H4 (cell line): ENCODE results near the gene MSANTD7. TPM values are rescaled to one million over a fixed set of nuclear protein-coding genes. Genes with fewer than 3 reads are reported as not detected.
A peak's percentile ranks its signal among the peaks of the same experiment; 100 is the strongest.
"Not testable (repeated sequence)": the region's sequence is repeated elsewhere in the genome, so short reads cannot be mapped to it uniquely, and the experiment has no call there.

Experiments used
- DNase-seq: peaks from one replicate; pipeline ENCODE4 v3.0.0-alpha.2; 2015; ENCODE audit warnings: low spot score
- total RNA-seq: library from RNA; depleted of rRNA; stranded (reverse); fragments of >200 nt; shearing (Covaris generic); gene quantifications from 2 replicates; pipeline ENCODE4 v1.2.3, GENCODE V29; 2014

Gene MSANTD7
- total RNA-seq, 1 experiment from 2014 or later, result 18.4 TPM

- DNase-seq, result no peak
These were observed 926 bp upstream of the MSANTD7 start for GRCh38 chr10:14837003-14837756.

DNA sequence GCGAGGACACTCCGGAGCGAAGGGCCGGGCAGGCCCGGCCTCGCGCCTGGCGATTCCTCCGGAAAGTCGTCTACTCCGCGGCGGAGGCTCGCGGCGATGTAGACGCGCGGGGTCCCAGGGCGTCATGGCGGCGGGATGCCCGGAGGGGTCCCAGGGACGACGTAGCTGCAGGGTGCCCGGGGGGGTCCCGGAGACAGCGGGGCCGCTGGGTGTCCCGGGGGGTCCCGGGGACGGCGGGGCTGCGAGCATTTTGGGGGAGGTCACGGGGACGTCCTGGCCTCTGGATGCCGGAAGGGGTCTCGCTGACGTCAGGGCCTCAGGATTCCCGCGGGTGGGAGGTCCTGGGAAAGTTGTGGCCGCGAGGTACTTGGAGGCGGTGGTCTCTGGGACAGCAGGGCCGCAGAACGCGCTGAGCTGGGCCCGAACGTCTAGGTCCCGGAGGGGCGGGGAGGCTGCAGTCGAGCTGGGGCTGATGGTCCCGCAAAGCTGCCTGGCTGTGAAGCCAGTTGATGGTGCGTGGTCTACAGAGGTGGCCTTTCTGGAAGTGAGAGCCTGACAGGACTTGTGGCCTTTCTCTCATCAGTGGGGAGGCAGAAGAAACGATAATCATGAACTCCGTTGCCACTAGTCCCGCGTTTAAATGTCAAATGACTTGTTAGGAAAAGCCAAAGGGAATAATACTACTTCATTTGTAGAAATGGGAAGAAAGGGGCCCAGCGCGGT lies 637 bp downstream of the MSANTD7 start:
- DNase-seq, result no peak

- no peak for DNase-seq
These were observed 1.2 kb downstream of the MSANTD7 start for GRCh38 chr10:14839305-14839695.

DNA sequence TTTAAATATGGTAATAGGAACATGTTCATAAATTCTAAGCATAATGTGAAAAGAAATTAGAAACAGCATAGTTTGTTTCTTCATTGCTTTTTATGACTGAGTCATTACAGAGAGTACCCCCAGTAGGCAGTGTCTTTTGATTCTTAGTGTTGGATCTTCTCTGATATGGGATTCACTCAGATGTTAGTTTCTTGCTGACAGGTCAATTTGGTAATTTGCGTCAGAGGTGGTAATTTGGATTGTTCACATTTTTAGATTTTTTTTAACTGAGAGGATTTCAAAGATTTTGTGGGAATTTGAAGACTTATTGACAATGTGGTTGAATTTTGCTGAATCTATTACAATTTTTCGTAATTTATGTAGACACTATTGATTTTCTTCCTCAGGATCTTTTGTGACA lies 2.1 kb downstream of the MSANTD7 start:
- no peak for DNase-seq

- DNase-seq, result no peak
These were observed 5.4 kb downstream of the MSANTD7 start for GRCh38 chr10:14843327-14843988.

GRCh38 chr10:14844948-14845347 lies 6.8 kb downstream of the MSANTD7 start:
- DNase-seq, result no peak

GRCh38 chr10:14852236-14852635 lies 14.1 kb downstream of the MSANTD7 start:
- no peak for DNase-seq

DNA sequence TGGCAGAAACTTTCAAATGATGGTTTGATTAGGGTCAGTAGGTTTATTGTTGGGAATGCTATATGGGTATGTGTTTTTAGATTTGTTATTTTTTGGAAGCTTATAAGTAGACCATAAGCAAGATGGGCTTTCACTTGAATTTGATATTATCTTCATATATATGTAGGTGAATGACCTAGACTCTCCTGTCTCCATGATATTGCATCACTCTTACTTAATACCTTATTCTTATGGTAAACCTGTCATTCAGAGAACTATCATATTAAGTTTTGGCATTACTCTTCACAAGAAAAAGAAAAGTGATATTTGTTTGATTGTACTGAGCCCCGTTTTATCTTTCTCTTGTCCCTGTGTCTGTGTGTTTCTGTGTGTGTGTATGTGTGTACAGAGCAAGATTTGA lies 17.3 kb downstream of the MSANTD7 start:
- DNase-seq, result no peak

GRCh38 chr10:14858338-14858960 lies 20.3 kb downstream of the MSANTD7 start:
- no peak for DNase-seq

DNA sequence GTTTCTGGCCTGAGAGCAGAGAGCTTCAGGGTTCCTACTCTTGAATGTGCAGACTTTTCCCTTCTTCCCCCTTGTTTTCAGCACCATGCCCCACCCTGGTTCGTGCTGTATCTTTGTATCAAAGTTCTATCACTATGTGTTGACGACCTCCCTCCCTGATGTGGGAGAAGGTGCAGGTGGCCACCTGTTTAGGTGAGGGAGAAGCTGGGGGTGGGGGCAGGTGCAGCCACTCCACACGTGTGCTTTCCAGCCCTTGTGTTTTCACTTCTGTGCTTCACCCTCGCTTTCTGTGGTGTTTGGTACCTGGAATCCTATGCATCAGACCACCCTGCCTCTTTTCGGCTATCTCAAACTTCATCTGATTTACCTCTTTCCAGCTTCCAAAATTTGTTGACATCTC lies 20.9 kb downstream of the MSANTD7 start:
- no peak for DNase-seq

GRCh38 chr10:14859775-14860174 lies 21.7 kb downstream of the MSANTD7 start:
- DNase-seq, result no peak

DNA sequence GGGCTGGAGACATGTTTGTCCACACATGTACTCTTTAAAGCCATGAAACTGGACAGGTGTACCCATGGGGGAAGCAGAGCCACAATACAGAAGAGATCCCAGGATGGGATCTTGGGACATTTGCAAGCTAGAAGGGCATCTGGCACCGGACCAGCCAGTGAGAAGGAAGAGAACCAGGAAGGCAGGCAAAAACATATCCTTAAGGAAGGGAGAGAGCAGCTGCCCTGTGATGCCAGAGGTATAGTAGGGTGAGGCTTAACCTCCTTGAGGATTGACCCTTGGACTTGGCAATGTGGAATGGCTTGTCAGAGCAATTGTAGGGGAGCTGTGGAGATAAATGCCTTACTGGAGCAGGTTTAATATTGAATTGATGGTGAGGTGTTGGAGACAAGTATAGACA lies 22.7 kb downstream of the MSANTD7 start:
- no peak for DNase-seq

GRCh38 chr10:14864466-14864865 lies 26.4 kb downstream of the MSANTD7 start:
- not testable (repeated sequence) for DNase-seq

DNA sequence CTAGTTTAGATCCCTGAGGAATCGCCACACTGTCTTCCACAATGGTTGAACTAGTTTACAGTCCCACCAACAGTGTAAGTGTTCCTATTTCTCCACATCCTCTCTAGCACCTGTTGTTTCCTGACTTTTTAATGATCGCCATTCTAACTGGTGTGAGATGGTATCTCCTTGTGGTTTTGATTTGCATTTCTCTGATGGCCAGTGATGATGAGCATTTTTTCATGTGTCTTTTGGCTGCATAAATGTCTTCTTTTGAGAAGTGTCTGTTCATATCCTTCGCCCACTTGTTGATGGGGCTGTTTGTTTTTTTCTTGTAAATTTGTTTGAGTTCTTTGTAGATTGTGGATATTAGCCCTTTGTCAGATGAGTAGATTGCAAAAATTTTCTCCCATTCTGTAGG lies 26.8 kb downstream of the MSANTD7 start:
- not testable (repeated sequence) for DNase-seq

DNA sequence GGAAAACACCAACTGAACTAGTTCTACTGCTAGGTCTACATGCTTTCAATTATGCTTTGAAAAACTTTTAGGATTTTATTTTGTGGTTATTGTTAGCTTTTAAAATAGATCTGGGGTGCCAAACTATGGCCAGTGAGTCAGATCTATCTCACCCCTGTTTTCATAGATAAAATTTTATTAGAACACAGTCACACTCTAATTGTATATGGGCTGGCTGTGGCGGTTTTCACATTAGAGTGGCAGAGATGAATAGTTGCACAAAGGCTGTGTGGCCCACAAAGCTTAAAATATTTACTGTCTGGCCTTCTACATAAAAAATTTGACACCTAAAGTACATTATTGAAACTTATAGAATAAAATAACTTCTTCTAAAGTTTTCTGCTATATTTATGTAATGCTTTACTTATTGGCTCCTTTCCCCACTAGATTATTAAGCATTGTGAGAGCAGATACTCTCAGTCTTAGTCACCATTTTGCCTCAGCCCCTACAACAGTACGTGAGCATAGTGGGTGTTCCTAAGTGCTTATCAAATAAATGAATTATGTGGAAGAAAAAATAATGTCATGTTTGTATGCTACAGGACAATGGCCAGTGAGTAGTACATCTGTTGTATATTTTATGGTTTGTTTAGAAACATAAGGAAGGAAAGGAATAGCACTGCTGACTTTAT lies 35.1 kb downstream of the MSANTD7 start:
- no peak for DNase-seq

DNA sequence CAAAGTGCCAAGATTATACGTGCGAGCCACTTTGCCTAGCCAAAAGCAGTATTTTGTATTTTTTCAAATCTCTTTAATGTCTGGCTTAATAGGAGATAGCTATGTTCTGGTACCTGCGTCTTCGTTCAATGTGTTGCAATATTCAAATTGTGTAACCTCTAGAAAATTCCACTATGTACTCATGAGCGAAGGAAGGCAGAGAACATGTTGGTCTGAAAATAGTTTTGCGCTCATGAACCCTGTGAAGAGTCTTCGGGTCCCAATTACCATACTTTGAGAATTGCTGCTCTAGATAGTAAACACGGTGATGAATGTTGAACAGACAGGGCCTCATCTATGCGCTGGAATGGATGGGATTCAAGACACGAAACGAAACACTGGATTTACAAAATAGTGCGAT lies 37.8 kb downstream of the MSANTD7 start:
- no peak for DNase-seq

- DNase-seq, result no peak
These were observed 38.7 kb downstream of the MSANTD7 start for GRCh38 chr10:14876764-14877163.

- DNase-seq, result peak; percentile 71
These were observed 40.4 kb downstream of the MSANTD7 start, which contains the start of gene SUV39H2 for GRCh38 chr10:14878266-14879123. SUV39H2 (plus strand) TSS chr10:14878866; CDS start chr10:14878889, 23 bp downstream.

DNA sequence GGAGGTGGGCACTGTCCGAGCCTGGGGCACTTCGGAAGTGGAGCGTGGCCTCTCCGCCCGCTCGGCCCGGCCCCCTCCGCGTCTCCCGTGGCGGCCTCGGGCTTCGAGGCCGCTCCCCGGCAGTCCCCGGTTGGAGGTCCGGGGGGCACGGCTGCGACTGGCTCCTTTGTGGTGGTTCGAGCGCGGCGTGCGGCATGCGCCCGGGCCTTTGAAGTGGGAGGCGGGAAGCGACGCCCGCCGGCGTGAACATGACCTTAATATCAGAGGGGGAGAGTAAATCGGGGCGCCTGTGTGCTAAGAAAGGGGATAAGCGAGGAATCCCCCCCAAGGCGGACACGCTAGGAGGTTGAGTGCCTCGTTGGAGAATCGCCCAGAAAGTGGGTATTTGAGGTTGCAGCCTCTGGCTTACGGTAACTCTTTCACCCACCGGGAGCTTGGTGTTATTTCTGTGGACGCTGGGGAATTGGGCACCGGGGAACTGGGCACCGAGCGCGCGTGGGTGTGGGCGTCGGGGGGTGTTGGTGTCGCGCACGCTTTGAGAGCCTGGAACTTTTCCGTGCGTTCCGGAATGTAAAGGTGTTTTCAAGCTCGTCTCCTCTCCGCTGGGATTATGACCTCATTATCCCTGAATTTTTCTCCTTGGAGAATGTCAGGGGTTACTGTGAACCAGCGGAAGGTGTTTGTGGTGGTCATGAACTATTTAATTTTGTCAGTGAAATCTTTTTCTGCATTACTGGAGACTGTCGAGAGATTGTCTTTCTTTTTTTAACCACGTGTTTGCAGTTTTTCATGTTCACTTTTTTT lies 41.2 kb downstream of the MSANTD7 start:
- DNase-seq, result no peak

- DNase-seq, result no peak
These were observed 41.8 kb downstream of the MSANTD7 start for GRCh38 chr10:14879928-14880193.
